K562 (cell line): ENCODE results near the gene ARHGAP26.

Source experiments
- ATF2 ChIP-seq: sonication (generic); formaldehyde crosslinking; IDR thresholded peaks from 2 replicates; pipeline ENCODE4 v1.8.1; 2022; ENCODE audit warnings: missing genetic modification reagents
- CTCF ChIP-seq, 3 experiments: IDR thresholded peaks in 2 of 3; conservative IDR thresholded peaks in 1 of 3; 2 replicates each; pipeline ENCODE4 v1.5.1; 2011 to 2012; ENCODE audit warnings: low read length in 3 of 3, mild to moderate bottlenecking in 3 of 3, control low read depth in 2 of 3, improper control_type of control experiment in 1 of 3, inconsistent platforms in 1 of 3, low read depth in 1 of 3, mixed read lengths in 1 of 3, moderate library complexity in 1 of 3; ENCODE audit not compliant: insufficient read depth in 2 of 3
- MEF2A ChIP-seq: IDR thresholded peaks from 2 replicates; pipeline ENCODE4 v1.6.1; 2011; ENCODE audit warnings: low read depth, mild to moderate bottlenecking, low read length, moderate library complexity; ENCODE audit not compliant: control insufficient read depth
- POLR2AphosphoS5 ChIP-seq: IDR thresholded peaks from 2 replicates; pipeline ENCODE4 v1.6.1; 2011; ENCODE audit warnings: mild to moderate bottlenecking, low read depth, low read length, moderate library complexity; ENCODE audit not compliant: control insufficient read depth, insufficient read depth
- SMARCE1 ChIP-seq: fragments of 450-650 bp; IDR thresholded peaks from 2 replicates; pipeline ENCODE4 v1.7.1; 2016; ENCODE audit warnings: mild to moderate bottlenecking

DNA sequence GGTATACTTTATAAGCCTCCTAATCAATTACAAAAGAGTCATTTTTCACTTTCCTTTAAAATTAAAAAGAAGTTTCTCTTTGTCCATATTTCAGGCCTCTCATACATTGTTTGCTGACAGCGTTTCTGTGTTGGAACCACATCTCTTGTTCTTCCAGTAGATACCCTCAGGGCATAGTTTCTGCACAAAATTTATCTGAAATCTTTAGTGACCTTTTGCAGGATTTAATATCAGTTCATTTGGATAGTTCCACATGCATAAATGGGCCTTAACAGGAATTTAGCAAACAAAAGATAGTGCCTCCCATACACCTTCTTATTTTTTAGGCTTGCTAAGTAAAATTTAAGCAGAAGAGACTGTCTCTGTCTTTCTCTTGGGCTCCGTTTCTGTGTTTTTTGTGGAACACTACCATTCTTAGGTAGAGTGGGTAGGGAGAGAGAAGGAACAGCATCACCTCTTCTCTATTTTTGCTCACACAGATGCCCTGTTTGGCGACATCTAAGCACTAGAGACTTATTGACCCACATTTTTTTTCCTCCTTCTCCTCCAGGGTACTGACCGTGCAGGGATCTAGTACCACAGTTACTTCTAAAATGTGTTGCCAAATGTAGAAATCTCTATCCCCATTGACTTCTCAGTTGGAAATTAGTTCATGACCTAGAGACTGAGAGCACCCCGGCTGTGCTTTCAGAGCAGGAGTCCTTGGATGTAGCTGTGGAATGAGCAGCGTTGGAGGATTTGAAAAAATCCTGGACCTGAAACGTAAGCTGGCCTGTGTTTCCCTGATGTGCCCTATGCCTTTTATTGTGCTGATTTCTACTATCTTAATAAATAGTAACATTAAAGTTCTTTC lies 22.1 kb downstream of the ARHGAP26 start:
- TF ChIP-seq CTCF (IDR thresholded peaks at IDR 0.05 in 2 of 3, conservative IDR thresholded peaks at IDR 0.05 in 1 of 3; ENCODE audit: insufficient read depth in 2 of 3, low read depth in 1 of 3, low read length in 3 of 3): no peak
- no peak for TF ChIP-seq MEF2A
- TF ChIP-seq SMARCE1: no peak
- TF ChIP-seq ATF2: no peak
- no peak for TF ChIP-seq POLR2AphosphoS5
